ENCODE measurements around the gene C11orf21.

DNA sequence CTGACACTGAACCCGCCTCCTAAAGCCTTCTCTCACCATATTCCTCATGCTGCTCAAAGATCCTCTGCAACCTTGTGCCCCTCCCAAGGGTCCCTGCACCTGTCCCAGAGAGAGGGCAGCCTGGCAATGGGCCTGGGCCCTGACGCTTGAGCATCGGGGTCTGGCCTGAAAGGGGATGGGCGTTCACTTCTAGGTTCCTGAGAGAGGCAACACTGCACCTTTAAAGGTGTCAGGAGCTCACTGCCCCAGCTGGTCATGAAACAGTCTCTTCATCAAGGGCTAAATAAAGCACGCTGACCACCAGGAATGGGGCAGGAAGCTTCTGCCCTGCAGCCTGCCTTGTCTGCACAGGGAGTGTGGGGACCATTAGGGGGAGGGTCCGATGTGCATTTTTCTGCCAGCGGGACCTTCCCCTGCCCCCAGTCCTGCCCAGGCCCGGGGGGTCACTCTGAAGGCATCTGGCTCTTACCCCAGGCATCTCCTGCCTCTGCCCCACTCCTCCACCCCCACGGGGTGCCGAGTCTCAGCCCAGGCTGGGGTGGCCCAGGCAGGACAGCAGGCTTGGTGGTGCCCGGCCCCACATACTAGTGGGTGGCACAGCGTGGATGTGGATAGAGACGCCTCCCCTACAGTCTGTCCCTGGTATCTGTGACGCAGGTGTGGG is 3.5 kb downstream of the C11orf21 start:
- TF ChIP-seq CTCF (IDR thresholded peaks at IDR 0.05; ENCODE audit: insufficient read depth, low read length, poor library complexity, severe bottlenecking), result no peak
- TF ChIP-seq EZH2phosphoT487 (conservative IDR thresholded peaks at IDR 0.05; ENCODE audit: low read length), result no peak
